Natural killer cell treated with Interleukin-12 subunit alpha and Interleukin-12 subunit beta and Interleukin-15 and Interleukin-18, amount 100 ng/mL, for 72 hours (primary cell): ENCODE results near the gene TEKT1. TPM values are rescaled to one million over a fixed set of nuclear protein-coding genes. Genes with fewer than 3 reads are reported as not detected.
A peak's percentile ranks its signal among the peaks of the same experiment; 100 is the strongest.

Experiments used
- ATAC-seq, 2 donors: fragments of 150-1000 bp; cut with Tn5 transposase in 1 of 2; sonication (Bioruptor Pico), chemical (Tn5 transposase) in 1 of 2; 2 replicates each; pipeline ENCODE4 v1.10.0; 2021
- DNase-seq: peaks from one replicate; pipeline ENCODE4 v3.0.0; 2022; ENCODE audit warnings: low spot score
- H3K27ac Mint-ChIP-seq, 2 donors: 1 replicate in 1 of 2; 2 replicates in 1 of 2; pipeline ENCODE4 v1.8.0; 2022; ENCODE audit warnings: mixed read lengths in 2 of 2, mild to moderate bottlenecking in 1 of 2, moderate library complexity in 1 of 2
- H3K27me3 Mint-ChIP-seq, 2 donors: 1 replicate in 1 of 2; 2 replicates in 1 of 2; pipeline ENCODE4 v1.8.0; 2022; ENCODE audit warnings: mixed read lengths in 2 of 2
- H3K36me3 Mint-ChIP-seq: one replicate; pipeline ENCODE4 v1.8.0; 2022; ENCODE audit warnings: mixed read lengths
- H3K4me1 Mint-ChIP-seq, 2 donors: 1 replicate in 1 of 2; 2 replicates in 1 of 2; pipeline ENCODE4 v1.8.0; 2022; ENCODE audit warnings: low read depth in 2 of 2, mixed read lengths in 2 of 2, mild to moderate bottlenecking in 1 of 2
- H3K4me3 Mint-ChIP-seq: one replicate; pipeline ENCODE4 v1.8.0; 2022; ENCODE audit warnings: mixed read lengths
- H3K9me3 Mint-ChIP-seq: 2 replicates; pipeline ENCODE4 v1.8.0; 2022; ENCODE audit warnings: mixed read lengths
- total RNA-seq, 2 donors: library from RNA; stranded (reverse); gene quantifications; one replicate each; pipeline ENCODE4 v1.2.3, GENCODE V29; 2022

The TEKT1 gene
- total RNA-seq, 2 donors from 2014 or later, result not detected

GRCh38 chr17:6797718-6798351 is 33.7 kb downstream of the TEKT1 start:
- Mint-ChIP-seq H3K36me3 (no peaks in the 10 kb centered on the region), H3K9me3 (no peaks in the 10 kb centered on the region), H3K27me3 (peaks cover 15 to 23% of the 10 kb centered on the region in 2 donors), H3K27ac (no peak overlapping the region), H3K4me1 (peaks cover 0 to 6% of the 10 kb centered on the region in 2 donors), H3K4me3 (no peak overlapping the region)
- no peak for ATAC-seq
- DNase-seq, result no peak

- no peak overlapping the region for H3K27ac Mint-ChIP-seq
- peaks cover 0 to 6% of the 10 kb centered on the region in 2 donors for H3K4me1 Mint-ChIP-seq
- DNase-seq, result no peak
- ATAC-seq, result no peak
- H3K9me3 Mint-ChIP-seq, result no peaks in the 10 kb centered on the region
- no peak overlapping the region for H3K4me3 Mint-ChIP-seq
- H3K27me3 Mint-ChIP-seq, result peaks cover 23 to 31% of the 10 kb centered on the region in 2 donors
- H3K36me3 Mint-ChIP-seq, result no peaks in the 10 kb centered on the region
Observed at GRCh38 chr17:6796887-6797490, 34.5 kb downstream of the TEKT1 start.

DNA sequence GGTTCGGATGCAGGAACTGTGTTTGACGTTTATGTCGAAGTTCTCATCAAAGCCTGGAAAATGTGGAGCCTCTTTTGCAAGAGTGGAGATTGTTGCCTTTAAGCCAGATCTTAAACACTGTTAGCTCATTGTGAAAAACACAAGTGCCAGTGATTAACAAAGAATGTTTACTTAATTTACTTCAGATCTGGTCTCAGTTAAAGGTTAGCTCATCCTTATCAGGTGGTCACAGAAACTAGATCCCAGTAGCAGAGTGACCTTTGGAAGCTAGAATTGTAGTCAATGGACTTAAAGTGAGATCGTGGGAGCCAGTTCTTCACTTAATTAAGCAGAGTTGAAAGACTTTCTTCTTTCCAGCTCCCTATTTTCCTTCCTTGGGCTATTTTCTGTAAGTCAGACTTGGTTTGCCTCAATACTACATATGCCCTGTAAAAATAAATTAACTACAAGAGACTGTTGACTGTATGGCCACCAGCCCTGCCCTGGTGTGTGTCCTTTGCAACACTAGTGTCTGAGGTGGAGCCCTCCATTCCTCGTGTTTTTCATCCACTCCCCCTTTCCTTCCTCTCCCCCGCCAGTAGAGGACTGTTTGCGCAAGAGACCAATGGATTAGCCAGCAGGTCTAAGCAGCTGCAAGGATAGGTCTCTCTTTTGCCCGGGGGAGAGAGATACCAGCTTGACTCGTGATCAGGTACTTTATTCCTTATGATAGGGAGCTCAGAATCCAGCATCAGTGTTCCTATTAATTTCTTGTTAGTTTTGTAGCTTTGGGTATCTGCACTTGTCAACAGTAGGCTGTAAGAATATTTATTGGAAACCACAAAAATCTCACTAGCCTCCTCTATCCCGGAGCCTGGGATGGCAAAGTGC is 35.3 kb downstream of the TEKT1 start:
- no peak for DNase-seq
- Mint-ChIP-seq H3K9me3 (no peaks in the 10 kb centered on the region), H3K4me1 (peaks cover 0 to 6% of the 10 kb centered on the region in 2 donors), H3K27ac (no peak overlapping the region), H3K4me3 (no peak overlapping the region), H3K36me3 (no peaks in the 10 kb centered on the region), H3K27me3 (peaks cover 23 to 31% of the 10 kb centered on the region in 2 donors)
- no peak for ATAC-seq

DNA sequence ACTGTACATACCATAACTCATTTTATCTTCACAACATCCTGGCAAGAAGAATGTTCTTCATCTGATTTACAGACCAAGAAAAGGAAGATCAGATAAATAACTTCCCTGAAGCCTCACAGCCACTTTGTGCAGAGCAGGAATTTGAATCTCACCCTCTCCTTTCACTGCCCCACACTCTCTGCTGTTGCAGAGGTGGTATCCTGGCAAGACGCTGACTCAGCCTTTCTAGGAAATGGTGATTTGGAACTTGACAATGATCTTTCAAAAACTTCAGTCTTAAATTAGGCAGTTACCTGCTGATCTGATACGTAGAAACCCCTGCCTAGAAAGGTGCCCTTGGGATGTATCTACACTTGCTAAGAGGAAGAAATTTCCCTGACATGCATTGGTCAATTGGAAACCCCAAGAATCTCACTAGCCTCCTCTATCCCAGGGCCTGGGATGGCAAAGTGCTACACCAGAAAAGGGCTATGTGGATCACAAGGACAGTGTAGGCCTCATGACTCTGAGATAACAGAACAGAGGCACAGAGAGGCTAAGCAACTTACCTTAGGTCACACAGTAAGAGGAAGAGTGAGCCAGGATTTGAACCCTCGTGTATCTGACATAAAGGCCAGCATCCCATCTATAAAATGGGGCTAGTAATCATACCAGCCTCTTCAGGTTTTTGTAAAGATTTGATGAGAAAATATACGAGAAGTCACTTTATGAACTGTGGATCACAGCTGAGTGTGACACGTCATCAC is 37.6 kb downstream of the TEKT1 start:
- no peaks in the 10 kb centered on the region for H3K36me3 Mint-ChIP-seq
- no peak overlapping the region for H3K27ac Mint-ChIP-seq
- H3K4me3 Mint-ChIP-seq, result no peak overlapping the region
- no peak for DNase-seq
- no peaks in the 10 kb centered on the region for H3K9me3 Mint-ChIP-seq
- ATAC-seq, result no peak
- H3K27me3 Mint-ChIP-seq, result peaks cover 27 to 37% of the 10 kb centered on the region in 2 donors
- H3K4me1 Mint-ChIP-seq, result peaks cover 0 to 6% of the 10 kb centered on the region in 2 donors

GRCh38 chr17:6789146-6789545 is 42.4 kb downstream of the TEKT1 start:
- H3K36me3 Mint-ChIP-seq, result peaks cover 11% of the 10 kb centered on the region
- H3K9me3 Mint-ChIP-seq, result peaks cover 2% of the 10 kb centered on the region
- H3K27ac Mint-ChIP-seq, result no peak overlapping the region
- H3K4me1 Mint-ChIP-seq, result peaks cover 0 to 4% of the 10 kb centered on the region in 2 donors
- DNase-seq (no peak), ATAC-seq (no peak)
- H3K27me3 Mint-ChIP-seq, result peaks cover 44 to 60% of the 10 kb centered on the region in 2 donors
- H3K4me3 Mint-ChIP-seq, result no peak overlapping the region

DNA sequence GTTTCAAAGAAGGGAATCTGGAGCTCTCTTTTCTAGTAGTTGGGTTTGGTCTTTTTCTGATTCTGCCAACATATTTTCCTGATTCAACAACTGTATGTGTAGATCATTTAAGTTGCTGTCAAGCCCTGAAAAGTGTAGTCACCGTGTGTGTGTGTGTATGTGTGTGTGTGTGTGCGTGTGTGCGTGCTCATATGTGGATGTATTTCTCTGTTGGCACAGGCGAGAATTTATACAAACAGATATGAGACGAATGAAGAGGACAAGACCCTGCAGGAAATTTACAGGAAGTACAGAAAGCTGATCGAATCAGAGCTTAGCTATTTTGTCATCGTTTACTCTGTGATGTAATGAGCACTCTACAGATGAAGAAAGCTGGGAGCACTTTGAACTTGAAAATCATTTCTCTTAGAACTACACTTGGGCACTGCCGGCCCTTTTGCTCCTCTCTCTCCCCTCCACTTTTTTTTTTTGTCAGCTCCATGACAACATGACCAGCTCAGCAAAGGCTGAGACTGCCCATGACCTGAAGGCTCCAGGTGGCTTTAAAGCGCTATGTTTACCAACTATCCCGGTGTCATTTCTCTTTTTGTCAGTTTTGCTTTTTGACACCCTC is 44.3 kb downstream of the TEKT1 start:
- ATAC-seq (no peak), DNase-seq (no peak)
- no peak overlapping the region for H3K4me3 Mint-ChIP-seq
- no peak overlapping the region for H3K27ac Mint-ChIP-seq
- H3K9me3 Mint-ChIP-seq, result peaks cover 7% of the 10 kb centered on the region
- peaks cover 47 to 71% of the 10 kb centered on the region in 2 donors for H3K27me3 Mint-ChIP-seq
- peaks cover 29% of the 10 kb centered on the region for H3K36me3 Mint-ChIP-seq
- H3K4me1 Mint-ChIP-seq, result no peaks in the 10 kb centered on the region

- Mint-ChIP-seq H3K27me3 (peaks cover 51 to 75% of the 10 kb centered on the region in 2 donors), H3K4me1 (no peaks in the 10 kb centered on the region), H3K36me3 (peaks cover 35% of the 10 kb centered on the region), H3K4me3 (no peak overlapping the region), H3K27ac (no peak overlapping the region), H3K9me3 (peaks cover 13% of the 10 kb centered on the region)
- DNase-seq (no peak), ATAC-seq (no peak)
Observed at GRCh38 chr17:6786618-6787017, 44.9 kb downstream of the TEKT1 start.

GRCh38 chr17:6782244-6782643 is 49.3 kb downstream of the TEKT1 start:
- H3K9me3 Mint-ChIP-seq, result peaks cover 17% of the 10 kb centered on the region
- no peak for ATAC-seq
- no peak overlapping the region for H3K27ac Mint-ChIP-seq
- peaks cover 0 to 13% of the 10 kb centered on the region in 2 donors for H3K4me1 Mint-ChIP-seq
- peaks cover 36% of the 10 kb centered on the region for H3K36me3 Mint-ChIP-seq
- peaks cover 54 to 62% of the 10 kb centered on the region in 2 donors for H3K27me3 Mint-ChIP-seq
- H3K4me3 Mint-ChIP-seq, result no peak overlapping the region
- no peak for DNase-seq

- H3K27me3 Mint-ChIP-seq, result peaks cover 48 to 49% of the 10 kb centered on the region in 2 donors
- H3K36me3 Mint-ChIP-seq, result peaks cover 33% of the 10 kb centered on the region
- H3K4me1 Mint-ChIP-seq, result peaks cover 0 to 16% of the 10 kb centered on the region in 2 donors
- peaks cover 15% of the 10 kb centered on the region for H3K9me3 Mint-ChIP-seq
- DNase-seq, result no peak
- ATAC-seq, result no peak
- no peak overlapping the region for H3K27ac Mint-ChIP-seq
- H3K4me3 Mint-ChIP-seq, result no peak overlapping the region
Observed at GRCh38 chr17:6780886-6781285, 50.6 kb downstream of the TEKT1 start.

- DNase-seq (no peak), ATAC-seq (no peak)
- H3K27ac Mint-ChIP-seq, result no peak overlapping the region
- H3K36me3 Mint-ChIP-seq, result peaks cover 27% of the 10 kb centered on the region
- H3K9me3 Mint-ChIP-seq, result peaks cover 15% of the 10 kb centered on the region
- no peak overlapping the region for H3K4me3 Mint-ChIP-seq
- peaks cover 39 to 40% of the 10 kb centered on the region in 2 donors for H3K27me3 Mint-ChIP-seq
- H3K4me1 Mint-ChIP-seq, result peaks cover 0 to 18% of the 10 kb centered on the region in 2 donors
Observed at GRCh38 chr17:6780001-6780400, 51.5 kb downstream of the TEKT1 start.

GRCh38 chr17:6779411-6779810 is 52.1 kb downstream of the TEKT1 start:
- H3K27ac Mint-ChIP-seq, result no peak overlapping the region
- no peak for DNase-seq
- H3K36me3 Mint-ChIP-seq, result peaks cover 33% of the 10 kb centered on the region
- H3K9me3 Mint-ChIP-seq, result peaks cover 16% of the 10 kb centered on the region
- H3K4me3 Mint-ChIP-seq, result no peak overlapping the region
- H3K4me1 Mint-ChIP-seq, result peaks cover 0 to 20% of the 10 kb centered on the region in 2 donors
- ATAC-seq, result no peak
- H3K27me3 Mint-ChIP-seq, result peaks cover 39 to 40% of the 10 kb centered on the region in 2 donors

DNA sequence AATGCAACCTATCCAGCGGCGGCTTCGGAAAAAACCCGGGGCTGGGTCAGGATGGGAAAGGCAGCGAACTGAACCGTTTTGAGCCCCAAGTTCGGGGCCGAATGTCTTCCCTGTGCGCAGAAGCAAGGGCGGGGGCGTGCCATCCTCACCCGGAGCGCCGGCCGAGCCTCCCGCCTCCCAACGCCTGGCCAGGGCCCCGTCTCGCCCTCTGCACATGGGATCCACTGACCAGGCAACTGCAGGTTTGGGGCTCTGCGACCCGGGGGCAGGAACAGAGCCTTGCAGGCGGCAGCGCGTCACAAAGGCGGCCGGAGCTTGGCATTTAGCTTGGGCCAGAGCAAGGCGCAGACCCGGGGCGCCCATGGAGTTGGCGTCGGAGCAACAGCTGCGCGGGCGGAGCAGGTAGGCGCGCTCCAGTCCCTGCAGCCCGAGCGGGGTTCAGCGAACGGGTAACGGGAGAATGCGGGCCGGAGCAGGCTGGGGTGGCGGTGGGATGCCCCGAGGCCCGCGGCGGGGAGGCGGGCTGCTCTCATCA is 55.6 kb downstream of the TEKT1 start, which contains the start of gene FBXO39:
Gene FBXO39, plus strand, starts transcription at position 345 of the 535 bp plus-strand sequence. CDS start 3,654 bp downstream, outside the sequence.
- DNase-seq (no peak), ATAC-seq (peak in 1 of 2 donors; percentile 52)
- no peak within 1 kb of the TSS for H3K4me3 Mint-ChIP-seq
- peaks cover 15% of the 10 kb centered on the region for H3K9me3 Mint-ChIP-seq
- H3K36me3 Mint-ChIP-seq, result peaks cover 43% of the 10 kb centered on the region
- peaks cover 10 to 21% of the 10 kb centered on the region in 2 donors for H3K27me3 Mint-ChIP-seq
- peaks cover 5 to 21% of the 10 kb centered on the region in 2 donors for H3K4me1 Mint-ChIP-seq
- H3K27ac Mint-ChIP-seq, result no peak within 1 kb of the TSS
